HuH-7 (cell line): ENCODE data around the gene ADK.

ENCODE experiments used
- DNase-seq: peaks from one replicate; pipeline ENCODE4 v3.0.0; 2011; ENCODE audit warnings: low spot score

Gene ADK

GRCh38 chr10:74748468-74749031 lies 597.5 kb downstream of the ADK start:
- no peak for DNase-seq

DNA sequence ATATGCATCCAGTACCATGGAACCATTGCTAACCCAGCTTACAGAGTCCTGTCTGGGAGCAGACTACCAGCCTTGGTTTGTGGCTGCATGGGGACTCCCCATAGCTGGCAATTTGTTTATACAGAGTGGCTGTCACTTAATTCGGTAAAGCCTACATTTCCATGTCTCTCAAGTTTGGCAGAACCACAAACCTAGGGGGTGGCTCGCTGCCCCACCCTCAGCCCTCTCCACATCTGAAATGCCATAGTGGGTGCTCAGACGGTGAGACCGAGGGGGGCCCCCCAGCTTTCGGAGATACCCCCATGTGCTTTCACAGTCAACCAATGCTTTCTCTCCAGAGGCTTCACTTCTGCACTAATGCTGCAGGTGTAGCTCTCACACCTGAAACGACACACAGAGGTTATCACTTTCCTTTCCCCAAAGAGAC lies 599.8 kb downstream of the ADK start:
- DNase-seq = no peak

- DNase-seq = no peak
These were observed 601.5 kb downstream of the ADK start for GRCh38 chr10:74752371-74753040.

- no peak for DNase-seq
These were observed 602.6 kb downstream of the ADK start for GRCh38 chr10:74753442-74754211.

DNA sequence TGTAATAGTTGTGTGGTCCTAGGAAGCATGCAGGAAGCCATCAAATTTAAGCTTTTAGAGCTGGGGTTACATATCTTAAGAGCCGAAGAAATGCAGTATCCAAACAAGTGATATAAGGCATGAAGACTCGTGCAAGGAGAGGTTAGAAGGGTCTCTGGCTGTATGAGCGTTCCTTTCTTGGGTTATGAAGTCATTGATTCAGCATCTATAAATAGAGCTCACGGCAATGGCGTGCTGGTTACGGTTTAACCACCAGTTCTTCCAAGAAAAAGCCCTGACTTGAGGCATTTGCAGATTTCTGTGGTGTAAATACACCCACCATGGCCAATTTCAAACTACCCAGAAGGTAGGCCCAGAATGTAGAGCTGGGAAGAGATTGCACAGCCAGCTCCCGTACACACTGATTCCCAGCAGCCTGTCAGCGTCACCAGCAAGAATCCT lies 603.4 kb downstream of the ADK start:
- no peak for DNase-seq

- DNase-seq = no peak
These were observed 604.3 kb downstream of the ADK start for GRCh38 chr10:74755273-74755672.
